Testis (tissue), 3 donors: ENCODE measurements around the gene DDAH1. TPM values are rescaled to one million over a fixed set of nuclear protein-coding genes. Genes with fewer than 3 reads are reported as not detected.

Experiments used
- DNase-seq: peaks from one replicate; pipeline ENCODE4 v3.0.0-alpha.2; 2019
- H3K27ac ChIP-seq, 2 donors: fragments of 200-600 bp; sonication (generic); one replicate each; pipeline ENCODE4 v1.5.1; 2019
- H3K27me3 ChIP-seq: fragments of 200-600 bp; sonication (generic); one replicate; pipeline ENCODE4 v1.5.1; 2019
- H3K36me3 ChIP-seq: fragments of 200-600 bp; sonication (generic); one replicate; pipeline ENCODE4 v1.5.1; 2017; ENCODE audit warnings: low read depth; ENCODE audit errors: missing control alignments
- H3K4me1 ChIP-seq: fragments of 200-600 bp; sonication (generic); one replicate; pipeline ENCODE4 v1.5.1; 2019
- H3K4me3 ChIP-seq, 2 donors: fragments of 200-600 bp; sonication (generic); one replicate each; pipeline ENCODE4 v1.5.1; 2017 to 2019
- H3K9me3 ChIP-seq: fragments of 200-600 bp; sonication (generic); one replicate; pipeline ENCODE4 v1.5.1; 2017
- POLR2A ChIP-seq: fragments of 450-650 bp; IDR thresholded peaks from one replicate; pipeline ENCODE4 v1.6.1; 2017; ENCODE audit warnings: antibody characterized with exemption, mild to moderate bottlenecking, moderate library complexity
- WGBS, 2 donors: methylation state at CpG; one replicate each; pipeline ENCODE4 v1.1.5; 2018; 5-methylcytosine and 5-hydroxymethylcytosine counted together
- intact Hi-C: fragments of 100-400 bp; cut with DNase I; formaldehyde crosslinking; loops from one replicate; pipeline ENCODE4 v1.15.1; 2023; ENCODE audit warnings: low total_unique reads
- polyA plus RNA-seq: library from polyadenylated mRNA; stranded (reverse); fragments of 350-450 nt; fragmentation: Illumina TruSeq; extraction: RNeasy Lipid Tissue Mini Kit (QIAGEN cat#74804); gene quantifications from one replicate; pipeline ENCODE4 v1.2.3, GENCODE V29; 2014; ENCODE audit warnings: low read depth, low replicate concordance; ENCODE audit not compliant: insufficient read depth
- total RNA-seq, 2 donors: library from RNA; depleted of rRNA; stranded (reverse); fragments of >200 nt; gene quantifications; one replicate each; pipeline ENCODE4 v1.2.3, GENCODE V29; 2016
- TF ChIP-seq, protein P1 (sequence below), 3 experiments: fragments of 450-650 bp in 2 of 3; fragments of 200-600 bp in 1 of 3; sonication (generic) in 1 of 3; IDR thresholded peaks; one replicate each; pipeline ENCODE4 v1.5.1; 2016 to 2019; ENCODE audit warnings: antibody characterized with exemption in 3 of 3, mild to moderate bottlenecking in 2 of 3, moderate library complexity in 1 of 3

DDAH1 gene
- total and polyA plus RNA-seq, 3 donors from 2014 or later: 45.3 to 71.3 (median 54.3) TPM

DNA sequence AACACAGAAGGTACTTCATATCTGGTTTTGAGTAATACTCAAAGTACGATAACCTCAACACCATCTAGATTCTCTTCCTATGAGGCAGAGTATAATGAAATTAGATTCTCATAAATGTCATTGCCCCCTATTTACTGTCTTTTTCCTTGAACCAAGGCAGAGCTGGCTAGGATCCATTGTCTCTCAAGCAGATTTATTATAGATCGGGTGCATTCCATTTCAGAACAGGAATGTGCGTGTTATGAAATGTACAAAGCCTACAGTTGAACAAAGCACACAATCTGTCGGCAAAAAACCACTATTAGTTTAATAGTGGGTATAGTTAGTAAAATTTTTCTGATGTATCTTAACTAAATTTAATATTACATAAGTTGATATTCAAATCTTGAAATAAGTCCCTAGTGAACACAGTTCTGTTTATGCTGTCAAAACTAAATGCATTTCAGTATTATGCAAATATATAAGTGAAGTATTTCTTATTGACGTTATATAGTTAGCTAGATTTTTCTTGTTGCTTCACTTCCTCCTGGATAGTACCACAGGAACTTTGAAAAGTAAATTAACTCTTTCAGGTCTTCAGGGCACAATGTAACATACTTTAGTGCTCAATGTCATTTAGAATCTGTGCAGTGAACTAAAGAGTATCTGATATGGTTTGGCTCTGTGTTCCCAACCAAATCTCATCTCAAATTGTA, 92.1 kb downstream of the DDAH1 start:
- no peaks in the 10 kb centered on the region for H3K9me3 ChIP-seq
- H3K36me3 ChIP-seq: no peaks in the 10 kb centered on the region
- 25 to 36% methylated on average over 5 of the region's 5 CpGs for WGBS, 2 donors
- no peak for DNase-seq
- no peak overlapping the region for H3K27ac ChIP-seq
- H3K4me1 ChIP-seq: peaks cover 6% of the 10 kb centered on the region
- H3K27me3 ChIP-seq: no peaks in the 10 kb centered on the region
- TF ChIP-seq POLR2A: no peak
- TF ChIP-seq, protein P1, sequence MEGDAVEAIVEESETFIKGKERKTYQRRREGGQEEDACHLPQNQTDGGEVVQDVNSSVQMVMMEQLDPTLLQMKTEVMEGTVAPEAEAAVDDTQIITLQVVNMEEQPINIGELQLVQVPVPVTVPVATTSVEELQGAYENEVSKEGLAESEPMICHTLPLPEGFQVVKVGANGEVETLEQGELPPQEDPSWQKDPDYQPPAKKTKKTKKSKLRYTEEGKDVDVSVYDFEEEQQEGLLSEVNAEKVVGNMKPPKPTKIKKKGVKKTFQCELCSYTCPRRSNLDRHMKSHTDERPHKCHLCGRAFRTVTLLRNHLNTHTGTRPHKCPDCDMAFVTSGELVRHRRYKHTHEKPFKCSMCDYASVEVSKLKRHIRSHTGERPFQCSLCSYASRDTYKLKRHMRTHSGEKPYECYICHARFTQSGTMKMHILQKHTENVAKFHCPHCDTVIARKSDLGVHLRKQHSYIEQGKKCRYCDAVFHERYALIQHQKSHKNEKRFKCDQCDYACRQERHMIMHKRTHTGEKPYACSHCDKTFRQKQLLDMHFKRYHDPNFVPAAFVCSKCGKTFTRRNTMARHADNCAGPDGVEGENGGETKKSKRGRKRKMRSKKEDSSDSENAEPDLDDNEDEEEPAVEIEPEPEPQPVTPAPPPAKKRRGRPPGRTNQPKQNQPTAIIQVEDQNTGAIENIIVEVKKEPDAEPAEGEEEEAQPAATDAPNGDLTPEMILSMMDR (IDR thresholded peaks at IDR 0.05): no peak
- H3K4me3 ChIP-seq: no peak overlapping the region
- intact Hi-C loops: no loop called here

DNA sequence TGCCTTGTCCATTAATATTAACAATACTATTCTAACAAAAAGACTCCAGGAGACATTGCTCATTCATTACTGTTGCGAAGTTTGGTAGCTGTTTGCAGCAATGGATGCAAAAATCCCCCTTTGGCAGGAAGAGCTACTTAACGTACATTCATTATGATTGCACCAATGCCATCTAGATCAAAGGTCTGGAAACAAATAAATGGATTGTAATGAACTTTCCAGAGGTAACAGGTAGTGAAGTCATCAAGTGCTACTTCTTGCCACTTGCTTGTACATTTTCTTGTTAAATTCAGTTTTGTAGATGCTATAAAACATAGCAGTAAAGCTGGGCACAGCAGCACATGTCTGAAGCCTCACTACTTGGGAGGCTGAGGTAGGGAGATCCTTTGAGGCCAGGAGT, 93.9 kb downstream of the DDAH1 start:
- Histone ChIP-seq H3K27me3 (no peaks in the 10 kb centered on the region), H3K4me1 (peaks cover 6% of the 10 kb centered on the region), H3K4me3 (no peak overlapping the region), H3K27ac (no peak overlapping the region), H3K9me3 (no peaks in the 10 kb centered on the region), H3K36me3 (no peaks in the 10 kb centered on the region)
- WGBS, 2 donors: 80% methylated on average over 2 of the region's 2 CpGs
- TF ChIP-seq, protein P1 (IDR thresholded peaks at IDR 0.05): no peak
- no peak for TF ChIP-seq POLR2A
- no peak for DNase-seq
- intact Hi-C loops: no loop called here

DNA sequence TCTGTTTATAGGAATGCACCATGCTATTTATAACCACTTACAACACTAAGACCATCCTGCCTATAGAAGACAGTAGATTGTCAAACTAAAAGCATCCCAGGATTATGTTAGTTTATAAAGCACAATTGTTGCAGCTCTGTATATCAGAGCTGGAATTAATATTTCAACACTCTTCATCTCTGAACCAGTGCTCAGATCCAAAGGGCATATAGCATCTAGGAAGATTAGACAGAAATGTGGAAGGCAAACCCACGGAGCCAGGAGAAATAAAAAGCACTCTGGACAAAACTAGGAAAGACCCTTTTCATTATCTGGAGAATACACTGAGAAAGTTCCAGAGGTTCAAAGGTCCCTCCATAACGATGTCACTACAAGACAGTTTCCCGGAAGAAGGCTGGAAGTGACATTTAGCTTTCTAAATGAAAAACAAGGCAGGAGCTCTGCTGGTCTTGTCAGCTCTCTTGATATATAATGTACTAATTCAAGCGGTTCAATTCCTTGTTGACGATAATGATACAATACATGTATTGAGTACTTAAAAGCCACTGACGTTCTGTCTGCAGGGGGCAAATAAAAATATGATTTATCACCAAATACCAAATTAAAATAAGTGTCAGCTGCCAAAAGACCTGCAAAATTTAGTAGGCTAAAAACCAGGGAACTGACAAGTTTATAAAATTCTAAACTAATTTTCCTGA, 96.7 kb downstream of the DDAH1 start:
- Histone ChIP-seq H3K36me3 (no peaks in the 10 kb centered on the region), H3K9me3 (no peaks in the 10 kb centered on the region), H3K27ac (no peak overlapping the region), H3K27me3 (no peaks in the 10 kb centered on the region), H3K4me3 (no peak overlapping the region), H3K4me1 (peaks cover 6% of the 10 kb centered on the region)
- WGBS, 2 donors: 41 to 65% methylated on average over 6 of the region's 6 CpGs
- intact Hi-C loops: no loop called here
- TF ChIP-seq, protein P1 (IDR thresholded peaks at IDR 0.05): no peak
- TF ChIP-seq POLR2A: no peak
- DNase-seq: no peak

DNA sequence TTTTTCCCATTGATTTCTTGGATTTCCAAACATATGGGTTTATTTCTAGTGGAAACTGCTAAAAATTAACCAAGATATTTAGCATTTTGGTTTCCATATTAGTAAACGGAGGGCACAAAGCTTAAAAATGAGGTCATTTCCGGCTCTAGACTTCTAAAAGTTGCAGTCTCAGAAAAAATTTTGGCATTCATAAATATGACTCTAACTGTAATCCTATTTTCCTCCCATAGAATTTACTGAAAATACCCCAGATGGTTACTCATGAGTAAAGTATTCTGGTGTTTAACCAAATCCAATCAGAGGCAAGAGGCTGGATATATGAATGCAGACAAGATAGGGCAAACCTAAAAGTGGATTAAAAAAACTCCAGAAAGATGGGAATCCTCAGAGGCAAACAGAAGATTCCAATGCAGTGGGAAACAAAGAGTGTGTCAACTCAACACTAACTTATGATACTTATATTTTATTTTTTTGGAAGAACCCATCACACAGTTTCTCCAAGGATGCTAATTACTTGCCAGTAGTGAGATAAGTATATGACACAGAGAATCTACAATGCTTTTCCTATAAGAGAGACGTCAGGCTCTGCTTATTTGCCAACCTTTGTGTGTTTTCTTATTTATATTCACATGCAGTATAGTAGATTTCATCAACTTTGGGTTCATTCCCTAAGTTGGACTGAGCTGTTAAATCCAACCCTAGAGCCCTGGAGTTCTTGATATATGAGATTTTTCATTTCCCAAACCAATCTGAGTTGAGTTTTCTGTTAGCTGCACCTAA, 98.4 kb downstream of the DDAH1 start:
- TF ChIP-seq POLR2A: no peak
- TF ChIP-seq, protein P1 (IDR thresholded peaks at IDR 0.05): no peak
- intact Hi-C loops: no loop called here
- Histone ChIP-seq H3K9me3 (no peaks in the 10 kb centered on the region), H3K27me3 (no peaks in the 10 kb centered on the region), H3K36me3 (no peaks in the 10 kb centered on the region), H3K4me3 (no peak overlapping the region), H3K4me1 (peaks cover 6% of the 10 kb centered on the region), H3K27ac (no peak overlapping the region)
- WGBS, 2 donors: 70 to 74% methylated on average over 3 of the region's 3 CpGs
- DNase-seq: no peak
